ENCODE results near the gene DDX25.

DNA sequence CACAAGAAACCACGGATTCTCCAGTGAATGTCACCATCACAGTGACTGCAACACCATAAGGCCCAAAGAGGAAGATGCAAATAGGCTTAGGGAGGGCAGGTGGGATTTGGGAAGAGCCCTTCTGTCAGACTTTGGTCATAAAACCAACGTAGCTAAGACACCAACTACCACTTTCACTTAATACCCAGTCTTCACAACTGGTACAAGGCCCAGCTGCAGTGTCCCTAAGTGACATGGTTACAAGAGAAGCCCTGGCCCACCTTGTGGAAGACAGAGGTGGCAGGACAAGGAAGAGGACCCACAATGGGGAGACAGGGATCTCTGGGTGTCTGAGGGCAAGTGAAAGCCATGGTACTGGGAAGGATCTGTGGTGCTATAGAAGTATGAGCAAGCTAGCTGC lies 51.5 kb downstream of the DDX25 start:
- TF ChIP-seq, protein P1, sequence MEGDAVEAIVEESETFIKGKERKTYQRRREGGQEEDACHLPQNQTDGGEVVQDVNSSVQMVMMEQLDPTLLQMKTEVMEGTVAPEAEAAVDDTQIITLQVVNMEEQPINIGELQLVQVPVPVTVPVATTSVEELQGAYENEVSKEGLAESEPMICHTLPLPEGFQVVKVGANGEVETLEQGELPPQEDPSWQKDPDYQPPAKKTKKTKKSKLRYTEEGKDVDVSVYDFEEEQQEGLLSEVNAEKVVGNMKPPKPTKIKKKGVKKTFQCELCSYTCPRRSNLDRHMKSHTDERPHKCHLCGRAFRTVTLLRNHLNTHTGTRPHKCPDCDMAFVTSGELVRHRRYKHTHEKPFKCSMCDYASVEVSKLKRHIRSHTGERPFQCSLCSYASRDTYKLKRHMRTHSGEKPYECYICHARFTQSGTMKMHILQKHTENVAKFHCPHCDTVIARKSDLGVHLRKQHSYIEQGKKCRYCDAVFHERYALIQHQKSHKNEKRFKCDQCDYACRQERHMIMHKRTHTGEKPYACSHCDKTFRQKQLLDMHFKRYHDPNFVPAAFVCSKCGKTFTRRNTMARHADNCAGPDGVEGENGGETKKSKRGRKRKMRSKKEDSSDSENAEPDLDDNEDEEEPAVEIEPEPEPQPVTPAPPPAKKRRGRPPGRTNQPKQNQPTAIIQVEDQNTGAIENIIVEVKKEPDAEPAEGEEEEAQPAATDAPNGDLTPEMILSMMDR (IDR thresholded peaks at IDR 0.05), result no peak
- no peak for TF ChIP-seq POLR2A (IDR thresholded peaks at IDR 0.05)
